ENCODE data around the gene MPL. TPM values are rescaled to one million over a fixed set of nuclear protein-coding genes. Genes with fewer than 3 reads are reported as not detected.

The MPL gene
- total and polyA plus RNA-seq, 9 donors: 0.35 to 2.6 (median 0.73) TPM; not detected in 1

Small RNA genes within 50 kb of the gene (microRNA-seq; reads per million reads assigned to microRNA genes)
- gene MIR6734: 0 to 0.89 (median 0.79) reads per million in 3 donors

Other genes with a start within 250 kb of the MPL start
- 10 to 100 TPM; 22.1 to 49.3 (median 38.5) TPM for gene EBNA1BP2, start 165.5 kb upstream of the MPL start, total RNA-seq
- 10 to 100 TPM; 38.5 to 59.7 TPM for gene EBNA1BP2, start 165.5 kb upstream of the MPL start, polyA plus RNA-seq
- 10 to 100 TPM in 1 of 7 donors, 1 to 10 TPM in 2, under 1 TPM in 4; 0.13 to 13.2 (median 0.97) TPM for gene CFAP57, start 165.5 kb upstream of the MPL start, total RNA-seq
- under 1 TPM; 0.18 to 0.40 TPM for gene CFAP57, start 165.5 kb upstream of the MPL start, polyA plus RNA-seq
- gene TMEM125, start 67.8 kb upstream of the MPL start, total RNA-seq: 10 to 100 TPM in 1 of 7 donors, 1 to 10 TPM in 4, under 1 TPM in 2; 0.23 to 20.6 (median 1.9) TPM
- 1 to 10 TPM in 1 of 2 donors, under 1 TPM in 1; 0.52 to 1.1 TPM for gene TMEM125, start 67.8 kb upstream of the MPL start, polyA plus RNA-seq
- 1 to 10 TPM in 2 of 7 donors, under 1 TPM in 3, not detected in 2; 0.42 to 2.1 (median 0.72) TPM for gene C1orf210, start 52.2 kb upstream of the MPL start, total RNA-seq
- not detected for gene C1orf210, start 52.2 kb upstream of the MPL start, polyA plus RNA-seq
- gene TIE1, start 36.8 kb upstream of the MPL start, total RNA-seq: 10 to 100 TPM in 5 of 7 donors, 1 to 10 TPM in 2; 6.4 to 29.3 (median 10.6) TPM
- 10 to 100 TPM; 11.5 to 25.5 TPM for gene TIE1, start 36.8 kb upstream of the MPL start, polyA plus RNA-seq
- 1 to 10 TPM in 3 of 7 donors, under 1 TPM in 3, not detected in 1; 0.50 to 2.0 (median 1.3) TPM for gene CDC20, start 21.2 kb downstream of the MPL start, total RNA-seq
- 1 to 10 TPM; 1.1 to 2.9 TPM for gene CDC20, start 21.2 kb downstream of the MPL start, polyA plus RNA-seq
- gene ELOVL1, start 30.2 kb downstream of the MPL start, total RNA-seq: 10 to 100 TPM; 10.0 to 50.6 (median 34.1) TPM
- 100 to 1,000 TPM in 1 of 2 donors, 10 to 100 TPM in 1; 42.8 to 130 TPM for gene ELOVL1, start 30.2 kb downstream of the MPL start, polyA plus RNA-seq
- gene MED8, start 52.0 kb downstream of the MPL start, total RNA-seq: 10 to 100 TPM; 13.7 to 39.3 (median 24.0) TPM
- 10 to 100 TPM; 26.0 to 40.0 TPM for gene MED8, start 52.0 kb downstream of the MPL start, polyA plus RNA-seq
- gene SZT2, start 52.1 kb downstream of the MPL start, total RNA-seq: 10 to 100 TPM; 25.5 to 89.3 (median 60.9) TPM
- gene SZT2, start 52.1 kb downstream of the MPL start, polyA plus RNA-seq: 10 to 100 TPM; 16.8 to 17.6 TPM
- 10 to 100 TPM; 57.3 to 94.4 (median 78.9) TPM for gene HYI, start 116.1 kb downstream of the MPL start, total RNA-seq
- 10 to 100 TPM; 16.6 to 77.2 TPM for gene HYI, start 116.1 kb downstream of the MPL start, polyA plus RNA-seq
- gene PTPRF, start 193.1 kb downstream of the MPL start, total RNA-seq: 100 to 1,000 TPM in 3 of 7 donors, 10 to 100 TPM in 4; 26.3 to 165 (median 95.5) TPM
- gene PTPRF, start 193.1 kb downstream of the MPL start, polyA plus RNA-seq: 10 to 100 TPM; 24.4 to 35.4 TPM

Measured in ovary (tissue), 9 donors.